Effector memory CD4-positive, alpha-beta T cell (primary cell): Measurements from ENCODE around the gene C5AR1.
A peak's percentile ranks its signal among the peaks of the same experiment; 100 is the strongest.
"Not testable (repeated sequence)": the region's sequence is repeated elsewhere in the genome, so short reads cannot be mapped to it uniquely, and the experiment has no call there.

Source experiments
- DNase-seq, 3 donors: peaks; one replicate each; pipeline ENCODE4 v3.0.0-alpha.2; 2020
- H3K27ac ChIP-seq: 2 replicates; pipeline ENCODE4 v1.7.0; 2013; ENCODE audit warnings: mild to moderate bottlenecking, low read length, moderate library complexity; ENCODE audit not compliant: insufficient read depth, poor library complexity, severe bottlenecking
- H3K27me3 ChIP-seq: replicated peaks from 2 replicates; pipeline ENCODE4 v1.7.0; 2013; ENCODE audit warnings: mild to moderate bottlenecking, low read length; ENCODE audit not compliant: insufficient read depth, control insufficient read depth, poor library complexity, severe bottlenecking
- H3K36me3 ChIP-seq: 2 replicates; pipeline ENCODE4 v1.7.0; 2013; ENCODE audit warnings: mild to moderate bottlenecking, low read length, moderate library complexity; ENCODE audit not compliant: control insufficient read depth, insufficient read depth
- H3K4me1 ChIP-seq: 2 replicates; pipeline ENCODE4 v1.7.0; 2013; ENCODE audit warnings: low read length, mild to moderate bottlenecking; ENCODE audit not compliant: control insufficient read depth, insufficient read depth, poor library complexity, severe bottlenecking
- H3K4me3 ChIP-seq: 2 replicates; pipeline ENCODE4 v1.7.0; 2013; ENCODE audit warnings: low read length, low read depth, mild to moderate bottlenecking; ENCODE audit not compliant: insufficient read depth, poor library complexity, severe bottlenecking
- H3K9me3 ChIP-seq: 2 replicates; pipeline ENCODE4 v1.7.0; 2013; ENCODE audit warnings: mild to moderate bottlenecking, low read length, moderate library complexity; ENCODE audit not compliant: control insufficient read depth

C5AR1 gene

DNA sequence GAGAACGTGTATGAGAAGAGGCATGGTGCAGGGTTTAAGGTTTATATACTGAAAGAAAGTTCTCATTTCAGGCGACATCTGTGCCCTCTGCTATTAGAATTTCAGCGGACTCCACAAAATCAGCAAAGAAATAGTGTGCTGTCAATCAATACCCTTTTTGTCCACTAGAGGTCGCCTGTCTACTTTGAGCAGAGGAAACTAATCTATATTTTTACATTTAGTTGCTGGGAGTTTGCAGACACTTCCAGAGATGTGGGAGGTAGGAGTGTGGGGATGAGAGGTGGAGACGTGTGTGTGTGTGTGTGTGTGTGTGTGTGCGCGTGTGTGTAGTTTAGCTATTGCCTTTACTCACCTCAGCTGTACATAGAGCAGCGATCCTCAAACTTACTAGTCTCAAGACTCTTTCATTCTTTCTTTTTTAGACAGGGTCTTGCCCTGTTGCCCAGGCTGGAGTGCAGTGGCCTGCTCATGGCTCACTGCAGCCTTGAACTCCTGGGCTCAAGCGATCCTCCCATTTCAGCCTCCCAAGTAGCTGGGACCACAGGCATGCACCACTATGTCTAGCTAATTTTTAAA is 25.2 kb upstream of the C5AR1 start:
- H3K4me1 ChIP-seq, result peaks cover 3% of the 10 kb centered on the region
- no peak overlapping the region for H3K27ac ChIP-seq
- peak in 1 of 3 donors; percentile 32 for DNase-seq
- no peaks in the 10 kb centered on the region for H3K27me3 ChIP-seq
- no peak overlapping the region for H3K4me3 ChIP-seq
- H3K9me3 ChIP-seq, result no peaks in the 10 kb centered on the region
- H3K36me3 ChIP-seq, result no peaks in the 10 kb centered on the region

GRCh38 chr19:47296036-47296435 is 13.6 kb upstream of the C5AR1 start:
- Histone ChIP-seq H3K4me1 (no peaks in the 10 kb centered on the region), H3K27me3 (no peaks in the 10 kb centered on the region), H3K4me3 (no peak overlapping the region), H3K9me3 (no peaks in the 10 kb centered on the region), H3K36me3 (no peaks in the 10 kb centered on the region), H3K27ac (no peak overlapping the region)
- peak; percentile 38 to 72 (median 60) for DNase-seq

DNA sequence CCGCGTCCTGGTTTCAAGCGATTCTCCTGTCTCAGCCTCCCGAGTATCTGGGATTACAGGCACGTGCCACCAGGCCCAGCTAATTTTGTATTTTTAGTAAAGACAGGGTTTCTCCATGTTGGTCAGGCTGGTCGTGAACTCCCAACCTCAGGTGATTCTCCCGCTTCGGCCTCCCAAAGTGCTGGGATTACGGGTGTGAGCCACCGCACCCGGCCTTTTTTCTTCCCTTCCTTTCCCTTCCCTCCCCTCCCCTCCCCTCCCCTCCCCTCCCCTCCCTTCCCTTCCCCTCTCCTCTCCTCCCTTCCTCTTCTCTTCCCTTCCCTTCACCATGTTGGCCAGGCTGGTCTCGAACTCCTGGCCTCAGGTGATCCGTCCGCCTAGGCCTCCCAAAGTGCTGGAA is 8.8 kb upstream of the C5AR1 start:
- not testable (repeated sequence) for H3K4me1 ChIP-seq, DNase-seq, H3K27ac ChIP-seq

GRCh38 chr19:47302249-47302648 is 7.4 kb upstream of the C5AR1 start:
- no peak for DNase-seq
- Histone ChIP-seq H3K27me3 (no peaks in the 10 kb centered on the region), H3K4me3 (no peak overlapping the region), H3K4me1 (no peaks in the 10 kb centered on the region), H3K36me3 (no peaks in the 10 kb centered on the region), H3K9me3 (no peaks in the 10 kb centered on the region), H3K27ac (no peak overlapping the region)

More for the DNA sequence above, 8.8 kb upstream of the C5AR1 start:
- not testable (repeated sequence) for H3K9me3 ChIP-seq, H3K4me3 ChIP-seq, H3K36me3 ChIP-seq, H3K27me3 ChIP-seq

DNA sequence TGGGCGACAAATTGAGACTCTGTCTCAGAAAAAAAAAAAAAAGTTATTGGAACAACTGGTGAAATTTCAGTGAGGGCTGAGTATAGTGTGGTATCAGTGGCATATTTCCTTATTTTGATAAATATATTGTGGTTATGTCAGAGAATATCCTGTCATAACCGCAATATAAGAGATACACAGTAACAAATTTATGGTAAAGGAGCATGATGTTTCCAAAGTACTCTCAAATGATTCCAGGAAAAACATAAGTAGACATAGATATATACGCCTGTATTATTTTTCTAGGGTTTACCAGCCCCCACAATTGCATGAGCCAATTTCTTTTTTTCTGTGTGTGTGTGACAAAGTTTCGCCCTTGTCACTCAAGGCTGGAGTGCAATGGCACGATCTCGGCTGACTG is 5.7 kb upstream of the C5AR1 start:
- H3K27ac ChIP-seq, result no peak overlapping the region

DNA sequence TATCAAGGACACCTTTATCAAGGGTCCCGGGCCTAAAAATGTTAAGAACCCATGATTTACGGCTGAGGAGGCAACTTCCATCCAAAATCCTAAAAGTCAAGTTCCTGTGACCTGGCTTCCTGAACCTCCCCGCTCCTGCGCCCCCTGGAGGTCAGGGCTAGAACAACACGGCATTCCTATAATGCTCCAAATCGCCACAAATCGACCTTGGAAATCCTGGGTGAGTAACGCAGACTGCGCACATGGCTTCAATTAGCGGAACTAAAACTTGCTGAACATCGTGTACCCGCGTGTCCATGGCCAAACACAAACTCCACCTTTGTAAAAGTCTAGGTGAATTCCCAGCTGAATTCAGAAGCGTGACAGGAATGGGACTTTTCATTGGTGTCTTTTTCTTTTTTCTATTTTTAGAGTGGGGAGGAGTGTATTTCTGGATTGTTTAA is 4.3 kb upstream of the C5AR1 start:
- no peaks in the 10 kb centered on the region for H3K36me3 ChIP-seq
- no peaks in the 10 kb centered on the region for H3K4me1 ChIP-seq
- no peaks in the 10 kb centered on the region for H3K27me3 ChIP-seq
- H3K27ac ChIP-seq, result no peak overlapping the region
- no peak overlapping the region for H3K4me3 ChIP-seq
- no peaks in the 10 kb centered on the region for H3K9me3 ChIP-seq
- DNase-seq, result peak; percentile 27 to 47 (median 29)

More for the DNA sequence above, 5.7 kb upstream of the C5AR1 start:
- DNase-seq, result no peak
- H3K36me3 ChIP-seq, result no peaks in the 10 kb centered on the region
- H3K27me3 ChIP-seq, result no peaks in the 10 kb centered on the region
- H3K9me3 ChIP-seq, result no peaks in the 10 kb centered on the region
- no peaks in the 10 kb centered on the region for H3K4me1 ChIP-seq
- no peak overlapping the region for H3K4me3 ChIP-seq

GRCh38 chr19:47306303-47306702 is 3.4 kb upstream of the C5AR1 start:
- no peak for DNase-seq
- no peaks in the 10 kb centered on the region for H3K9me3 ChIP-seq
- H3K27me3 ChIP-seq, result no peaks in the 10 kb centered on the region
- H3K36me3 ChIP-seq, result no peaks in the 10 kb centered on the region
- H3K4me1 ChIP-seq, result no peaks in the 10 kb centered on the region
- no peak overlapping the region for H3K27ac ChIP-seq
- no peak overlapping the region for H3K4me3 ChIP-seq

DNA sequence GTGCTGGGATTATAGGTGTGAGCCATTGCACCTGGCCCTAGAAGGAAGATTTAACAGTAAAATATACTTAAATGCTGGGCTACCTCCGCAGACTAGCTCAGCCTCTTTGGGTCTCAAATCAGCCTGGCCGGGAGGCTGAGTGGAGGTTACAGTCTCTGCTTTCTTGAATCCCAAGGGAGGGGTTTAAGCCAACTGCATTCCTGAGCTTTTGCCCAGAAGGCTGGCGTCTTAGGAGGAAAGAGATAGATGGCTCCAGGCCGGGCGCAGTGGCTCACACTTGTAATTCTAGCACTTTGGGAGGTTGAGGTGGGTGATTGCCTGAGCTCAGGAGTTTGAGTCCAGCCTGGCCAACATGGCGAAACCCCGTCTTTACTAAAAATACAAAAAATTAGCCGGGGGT is 623 bp upstream of the C5AR1 start:
- Histone ChIP-seq H3K36me3 (no peaks in the 10 kb centered on the region), H3K9me3 (no peaks in the 10 kb centered on the region), H3K4me1 (no peaks in the 10 kb centered on the region), H3K27me3 (peaks cover 3% of the 10 kb centered on the region), H3K4me3 (no peak overlapping the region), H3K27ac (no peak overlapping the region)
- DNase-seq, result no peak

DNA sequence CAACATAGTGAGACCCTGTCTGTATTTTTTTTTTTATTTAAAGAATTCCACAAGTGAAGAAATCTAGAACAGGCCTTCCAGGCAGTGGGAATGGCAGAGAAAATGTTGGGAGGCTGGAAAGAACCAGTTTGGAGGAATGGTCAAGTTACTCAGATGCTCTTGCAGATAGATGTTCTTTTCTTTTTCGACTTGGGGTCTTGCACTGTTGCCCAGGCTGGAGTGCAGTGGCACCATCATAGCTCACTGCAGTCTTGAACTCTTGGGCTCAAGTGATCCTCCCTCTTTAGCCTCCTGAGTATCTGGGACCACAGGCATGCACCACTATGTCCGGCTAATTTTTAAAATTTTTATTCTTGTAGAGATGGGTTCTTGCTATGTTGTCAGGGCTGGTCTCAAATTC is 662 bp downstream of the C5AR1 start:
- no peak for DNase-seq
- H3K9me3 ChIP-seq, result no peaks in the 10 kb centered on the region
- no peak overlapping the region for H3K27ac ChIP-seq
- H3K36me3 ChIP-seq, result no peaks in the 10 kb centered on the region
- peaks cover 3% of the 10 kb centered on the region for H3K27me3 ChIP-seq
- no peaks in the 10 kb centered on the region for H3K4me1 ChIP-seq
- no peak overlapping the region for H3K4me3 ChIP-seq

- Histone ChIP-seq H3K4me1 (no peaks in the 10 kb centered on the region), H3K36me3 (no peaks in the 10 kb centered on the region), H3K4me3 (no peak overlapping the region), H3K9me3 (no peaks in the 10 kb centered on the region), H3K27me3 (peaks cover 3% of the 10 kb centered on the region), H3K27ac (no peak overlapping the region)
- no peak for DNase-seq
These were observed 1.2 kb downstream of the C5AR1 start for GRCh38 chr19:47310819-47311218.
